ENCODE measurements around the gene FUBP3.

Gene FUBP3

DNA sequence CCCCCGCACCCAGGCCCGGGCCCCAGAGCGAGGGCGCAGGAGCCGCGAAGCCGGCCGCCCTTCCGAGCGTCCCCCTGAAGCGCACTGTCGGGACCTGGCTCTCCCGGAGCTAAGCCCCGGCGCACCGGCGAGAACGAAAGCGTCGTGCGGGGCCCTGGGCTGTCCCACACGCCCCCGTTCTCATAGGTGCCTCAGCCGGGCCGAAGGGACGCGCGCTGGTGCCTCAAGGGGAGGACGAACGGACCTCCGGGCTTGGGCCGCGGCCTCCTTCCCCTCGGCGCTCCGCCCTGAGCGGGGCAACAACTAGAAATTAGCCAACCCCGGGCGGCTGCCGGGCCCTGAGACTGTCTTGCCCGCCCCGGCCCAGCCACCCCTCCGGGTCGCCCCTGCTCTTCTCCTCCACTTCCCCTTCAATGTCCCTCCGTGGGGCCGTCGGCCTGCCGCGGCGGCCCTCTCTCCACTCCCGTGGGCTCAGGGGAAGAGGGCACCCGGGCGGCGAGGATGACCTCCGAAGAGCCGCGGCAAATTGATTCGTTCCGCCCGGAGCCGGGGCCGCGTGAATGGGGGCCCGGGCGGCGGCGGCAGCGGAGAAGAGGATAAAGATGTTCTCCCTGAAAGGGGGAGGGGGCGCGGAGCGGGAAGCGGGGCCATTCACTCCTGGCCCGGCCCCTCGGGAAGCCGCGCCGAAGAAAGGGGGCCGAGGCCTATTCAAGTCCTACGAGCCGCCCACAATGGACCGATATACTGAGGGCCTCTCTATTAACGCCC lies 81.5 kb downstream of the FUBP3 start:
- in situ Hi-C loops (cut with HindIII; ENCODE audit: low sequenced_read_pairs): no loop called here

DNA sequence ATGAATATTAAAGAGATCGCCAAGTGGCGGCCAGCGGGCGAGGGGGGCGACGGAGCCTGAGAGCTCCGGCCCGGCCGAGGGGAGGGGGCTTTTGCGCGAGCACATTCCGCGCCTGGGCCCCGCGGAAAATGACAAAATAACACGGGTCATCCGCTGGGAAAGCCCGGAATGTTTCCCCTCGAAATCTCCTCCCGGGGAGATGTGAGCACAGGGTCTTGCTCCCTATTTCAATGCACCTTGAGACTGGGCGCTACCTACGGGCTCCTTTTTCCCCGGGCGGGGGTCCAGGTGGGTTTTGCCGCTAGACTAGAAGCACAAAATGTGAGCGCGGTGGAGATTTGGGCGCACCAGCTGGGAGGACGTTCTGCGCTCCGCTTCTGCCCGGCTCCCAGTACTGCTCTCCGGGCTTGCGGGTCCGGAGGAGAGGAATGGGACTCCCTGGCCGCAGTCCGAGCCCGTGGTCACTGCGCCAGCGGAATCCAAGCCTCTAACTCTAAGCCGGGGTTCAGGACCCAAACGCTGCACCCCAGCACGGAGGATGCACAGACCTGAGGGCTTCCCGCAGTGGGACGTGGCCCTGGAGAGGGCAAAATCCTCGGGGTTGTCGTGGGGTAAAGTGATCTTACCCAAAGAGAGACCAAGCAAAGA lies 82.2 kb downstream of the FUBP3 start:
- in situ Hi-C loops (cut with HindIII; ENCODE audit: low sequenced_read_pairs): no loop called here

GRCh38 chr9:130662099-130662969 lies 83.0 kb downstream of the FUBP3 start:
- in situ Hi-C loops (cut with HindIII; ENCODE audit: low sequenced_read_pairs): no loop called here

GRCh38 chr9:130662970-130663257 lies 83.5 kb downstream of the FUBP3 start:
- in situ Hi-C loops (cut with HindIII; ENCODE audit: low sequenced_read_pairs): no loop called here

DNA sequence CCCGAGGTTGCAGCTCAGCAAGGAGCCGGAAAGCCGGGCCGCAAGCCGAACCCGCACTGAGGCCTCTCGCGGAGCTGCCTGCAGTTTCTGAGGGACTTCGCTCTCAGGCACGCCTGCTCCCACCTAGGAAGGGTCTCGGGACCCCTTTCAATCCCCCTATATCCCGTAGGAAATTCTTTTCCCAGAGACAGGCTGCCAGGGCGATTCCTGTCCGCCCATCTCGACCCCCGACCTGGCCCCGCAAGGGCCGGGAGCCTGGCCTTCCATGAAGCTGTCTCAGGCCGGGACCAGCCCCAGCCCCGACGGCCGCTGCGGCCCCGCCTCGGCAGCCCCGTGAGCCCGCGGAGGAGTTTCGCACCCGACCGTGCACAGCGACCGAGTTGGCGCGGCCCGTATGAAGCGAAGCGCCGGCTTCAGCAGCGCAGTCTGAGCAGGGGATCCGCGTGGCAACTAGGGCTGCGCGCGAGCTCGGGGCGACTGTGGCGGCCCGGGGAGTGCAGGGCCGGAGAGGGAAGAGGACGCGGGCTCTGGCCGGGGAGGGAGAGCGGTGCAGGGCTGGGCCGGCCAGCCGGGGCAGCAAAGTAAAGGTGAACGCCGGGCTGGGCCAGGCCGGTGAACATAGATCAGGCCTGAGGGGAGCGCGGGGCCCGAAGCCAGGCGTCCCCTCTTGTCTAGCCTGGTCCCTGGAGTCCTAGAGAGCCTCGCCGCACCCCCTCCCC lies 84.0 kb downstream of the FUBP3 start:
- in situ Hi-C loops (cut with HindIII; ENCODE audit: low sequenced_read_pairs): no loop called here

GRCh38 chr9:130663977-130664250 lies 84.5 kb downstream of the FUBP3 start:
- in situ Hi-C loops (cut with HindIII; ENCODE audit: low sequenced_read_pairs): no loop called here

- in situ Hi-C loops (cut with HindIII; ENCODE audit: low sequenced_read_pairs): loop anchor here (5.0 kb wide), 1 partner anchor 42 kb away; no protein-coding TSS in a partner anchor
Observed at GRCh38 chr9:130664251-130665028, 85.1 kb downstream of the FUBP3 start, which contains the start of gene PRDM12. TSS of gene PRDM12 (plus strand) at chr9:130664594. CDS start at chr9:130664654, 60 bp downstream.

GRCh38 chr9:130665029-130665430 lies 85.7 kb downstream of the FUBP3 start:
- in situ Hi-C loops (cut with HindIII; ENCODE audit: low sequenced_read_pairs): loop anchor here (5.0 kb wide), 1 partner anchor 43 kb away; no protein-coding TSS in a partner anchor

DNA sequence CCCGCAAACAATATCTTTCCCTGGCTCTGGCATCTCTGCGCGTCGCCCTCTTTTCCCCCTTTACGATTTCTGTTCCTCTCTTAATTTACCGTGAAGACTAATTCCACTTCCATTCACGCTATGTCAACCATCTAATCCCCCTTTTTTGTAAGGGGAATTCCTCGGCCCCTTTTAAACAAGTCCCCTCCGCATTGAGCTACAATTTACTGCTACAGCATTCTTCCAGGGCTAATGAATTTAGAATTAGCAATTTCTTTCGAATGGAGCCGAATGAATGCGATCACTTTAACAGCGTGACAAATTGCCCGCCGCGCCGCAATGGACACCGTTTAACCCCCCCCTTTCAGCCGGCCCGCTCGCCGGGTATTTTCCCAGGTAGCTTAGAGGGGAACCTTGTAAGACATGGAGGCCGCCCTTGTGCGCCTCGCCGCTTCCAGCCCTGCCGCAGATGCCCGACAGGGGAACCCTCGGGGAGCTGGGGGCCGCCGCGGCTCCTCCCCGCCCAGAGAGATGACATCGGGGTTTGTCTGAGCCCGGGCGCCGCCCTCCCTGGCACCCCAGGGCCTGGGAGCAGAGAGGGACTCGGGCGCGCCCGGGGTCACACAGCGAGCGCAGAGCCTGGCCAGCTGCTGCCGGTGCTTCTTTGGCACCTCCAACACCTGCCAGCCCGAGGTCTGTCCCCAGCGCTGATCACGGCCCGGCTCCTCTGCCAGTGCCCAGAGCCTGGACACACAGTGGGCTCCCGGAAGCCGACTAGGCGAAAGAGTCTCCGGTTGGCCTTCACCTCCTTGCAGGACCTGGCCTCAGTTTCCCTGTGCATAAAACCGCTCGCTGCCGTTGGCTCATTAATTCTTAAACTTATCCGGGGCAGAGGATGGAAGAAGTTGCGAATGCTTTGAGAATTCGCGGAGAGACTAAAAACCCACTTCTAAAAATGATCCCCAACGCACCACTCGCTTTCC lies 86.3 kb downstream of the FUBP3 start:
- in situ Hi-C loops (cut with HindIII; ENCODE audit: low sequenced_read_pairs): loop anchor here (5.0 kb wide), 1 partner anchor 43 kb away; no protein-coding TSS in a partner anchor

DNA sequence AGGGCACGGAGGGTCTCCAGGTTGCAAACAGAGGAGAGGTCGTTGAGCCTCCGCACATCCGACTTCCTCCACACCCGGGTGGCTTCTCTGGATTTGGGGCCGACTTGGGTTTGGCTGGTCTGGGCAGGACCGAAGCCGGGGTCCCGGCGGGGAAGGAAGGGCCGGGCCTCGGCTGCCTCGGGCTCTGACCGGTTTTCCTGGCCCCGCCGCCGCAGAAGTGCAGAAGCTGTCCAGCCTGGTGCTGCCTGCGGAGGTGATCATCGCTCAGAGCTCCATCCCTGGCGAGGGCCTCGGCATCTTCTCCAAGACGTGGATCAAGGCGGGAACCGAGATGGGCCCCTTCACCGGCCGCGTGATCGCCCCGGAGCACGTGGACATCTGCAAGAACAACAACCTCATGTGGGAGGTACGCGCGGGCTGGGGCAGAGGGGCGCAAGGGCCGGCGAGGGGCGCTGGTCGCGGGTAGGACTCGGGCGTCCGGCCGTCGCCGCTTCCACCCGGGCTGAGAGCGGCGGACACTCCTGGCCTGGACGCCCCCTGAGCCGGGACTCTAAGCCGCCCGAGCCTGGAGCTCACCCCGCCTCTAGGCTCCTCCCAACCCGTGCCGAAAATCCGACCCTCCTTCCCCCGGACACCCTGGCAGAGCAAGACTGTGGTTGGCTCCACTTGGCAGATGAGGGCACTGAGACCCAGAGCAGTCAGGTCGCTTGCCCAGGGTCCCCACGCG lies 87.2 kb downstream of the FUBP3 start:
- in situ Hi-C loops (cut with HindIII; ENCODE audit: low sequenced_read_pairs): loop anchor here (5.0 kb wide), 1 partner anchor 44 kb away; no protein-coding TSS in a partner anchor

- in situ Hi-C loops (cut with HindIII; ENCODE audit: low sequenced_read_pairs): loop anchor here (5.0 kb wide), 1 partner anchor 45 kb away; no protein-coding TSS in a partner anchor
Observed at GRCh38 chr9:130667120-130667435, 87.7 kb downstream of the FUBP3 start.

DNA sequence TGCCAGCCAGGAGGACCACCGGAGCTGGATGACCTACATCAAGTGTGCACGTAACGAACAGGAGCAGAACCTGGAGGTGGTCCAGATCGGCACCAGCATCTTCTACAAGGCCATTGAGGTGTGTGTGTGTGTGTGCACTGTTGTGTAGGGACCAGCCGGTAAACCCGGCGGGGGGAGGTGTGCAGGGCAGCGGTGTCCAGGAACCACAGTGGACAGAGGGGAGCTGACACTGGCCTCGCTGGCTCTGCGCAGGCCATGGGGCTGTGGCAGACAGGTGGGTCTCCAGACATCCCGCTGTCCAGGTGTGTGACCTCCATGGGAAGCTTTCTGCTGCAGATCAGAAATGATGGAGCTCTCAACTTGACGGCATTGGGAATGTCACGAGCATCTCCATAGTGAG lies 88.8 kb downstream of the FUBP3 start:
- in situ Hi-C loops (cut with HindIII; ENCODE audit: low sequenced_read_pairs): loop anchor here (5.0 kb wide), 1 partner anchor 46 kb away; no protein-coding TSS in a partner anchor

DNA sequence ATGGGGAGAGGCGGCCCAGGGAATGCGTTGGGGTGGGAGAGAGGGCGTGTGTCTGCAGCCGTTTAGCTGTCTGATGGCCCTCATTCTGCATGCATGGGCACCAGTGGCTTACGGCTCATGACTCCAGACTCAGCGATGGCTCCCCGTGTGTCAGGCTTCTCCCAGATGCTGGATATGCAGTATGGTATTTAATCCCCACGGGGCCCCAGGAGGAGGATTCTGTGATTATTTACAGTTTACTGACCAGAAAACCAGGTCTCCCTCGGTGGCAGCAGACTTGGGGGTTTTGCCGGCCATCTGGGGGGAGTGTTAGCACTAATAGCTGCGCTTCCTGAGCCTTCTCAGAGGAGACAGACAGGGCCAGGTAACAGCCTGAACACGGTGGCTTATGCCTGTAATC lies 89.3 kb downstream of the FUBP3 start:
- in situ Hi-C loops (cut with HindIII; ENCODE audit: low sequenced_read_pairs): loop anchor here (5.0 kb wide), 1 partner anchor 46 kb away; no protein-coding TSS in a partner anchor

GRCh38 chr9:130669965-130670364 lies 90.6 kb downstream of the FUBP3 start:
- in situ Hi-C loops (cut with HindIII; ENCODE audit: low sequenced_read_pairs): loop anchor here (5.0 kb wide), 1 partner anchor 48 kb away; no protein-coding TSS in a partner anchor

DNA sequence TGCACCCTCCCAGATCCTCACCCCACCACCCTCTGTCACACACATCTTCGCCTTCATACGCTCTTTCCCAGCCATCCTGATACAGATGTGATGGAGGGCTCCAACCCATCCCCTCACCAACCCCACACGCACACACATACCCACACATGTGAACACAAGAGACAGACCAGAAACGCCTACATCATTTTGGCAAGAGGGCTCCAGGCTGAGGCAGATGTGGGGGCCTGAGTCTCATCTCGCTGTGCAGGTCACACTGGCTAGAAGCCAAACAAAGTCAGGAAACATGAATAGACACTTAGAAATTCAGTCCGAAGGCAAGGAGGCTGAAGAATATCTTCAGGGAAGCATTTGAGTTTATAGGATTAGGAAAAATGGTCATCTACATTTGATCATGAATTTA lies 91.3 kb downstream of the FUBP3 start:
- in situ Hi-C loops (cut with HindIII; ENCODE audit: low sequenced_read_pairs): no loop called here

- in situ Hi-C loops (cut with HindIII; ENCODE audit: low sequenced_read_pairs): no loop called here
Observed at GRCh38 chr9:130672466-130672865, 93.1 kb downstream of the FUBP3 start.

- in situ Hi-C loops (cut with HindIII; ENCODE audit: low sequenced_read_pairs): no loop called here
Observed at GRCh38 chr9:130672933-130673615, 93.7 kb downstream of the FUBP3 start.

- in situ Hi-C loops (cut with HindIII; ENCODE audit: low sequenced_read_pairs): no loop called here
Observed at GRCh38 chr9:130675396-130675795, 96.0 kb downstream of the FUBP3 start.
